Panc1 (cell line): ENCODE data around the gene WNK2. TPM values are rescaled to one million over a fixed set of nuclear protein-coding genes. Genes with fewer than 3 reads are reported as not detected.

ENCODE experiments used
- ATAC-seq: fragments of 200-7000 bp; cut with Tn5 transposase; 2 replicates; pipeline ENCODE4 v1.9.1; 2020; ENCODE audit warnings: mild to moderate bottlenecking, moderate library complexity
- BruUV-seq: library from RNA; stranded (reverse); fragments of 400-500 nt; replicated peaks from 2 replicates; lab custom pipeline; 2021; lab: Mats Ljungman, UMichigan
- CTCF ChIA-PET: fragments of 300-600 bp; sonication (Branson Sonifier 250); formaldehyde crosslinking; loops from one replicate; lab custom pipeline; 2022; ENCODE audit warnings: antibody characterized with exemption; lab: Charles Lee
- POLR2A ChIA-PET: fragments of 300-600 bp; sonication (Branson Sonifier 250); formaldehyde crosslinking; loops from one replicate; lab custom pipeline; 2022; ENCODE audit warnings: antibody characterized with exemption; lab: Charles Lee
- DNase-seq: peaks from one replicate; pipeline ENCODE4 v3.0.0-alpha.2; 2010; ENCODE audit warnings: low read depth, low spot score
- H3K27ac ChIP-seq: 2 replicates; pipeline ENCODE4 v1.5.1; 2011; ENCODE audit warnings: mild to moderate bottlenecking, low read length, inconsistent platforms
- H3K27me3 ChIP-seq: fragments of 200-500 bp; sonication (Bioruptor generic); 2 replicates; pipeline ENCODE4 v1.6.0; 2014; ENCODE audit warnings: low read length, inconsistent platforms; ENCODE audit not compliant: control insufficient read depth, insufficient read depth
- H3K36me3 ChIP-seq: fragments of 200-500 bp; sonication (Bioruptor generic); 2 replicates; pipeline ENCODE4 v1.5.1; 2014; ENCODE audit warnings: inconsistent platforms, mild to moderate bottlenecking, low read length, moderate library complexity; ENCODE audit not compliant: control insufficient read depth, insufficient read depth
- H3K4me1 ChIP-seq: 2 replicates; pipeline ENCODE4 v1.5.1; 2011; ENCODE audit warnings: inconsistent platforms, mild to moderate bottlenecking, low read length, moderate library complexity; ENCODE audit not compliant: control insufficient read depth, insufficient read depth
- H3K4me3 ChIP-seq, 2 experiments: 2 replicates each; pipeline ENCODE4 v1.5.1; 2011 to 2012; ENCODE audit warnings: low read depth in 2 of 2, low read length in 2 of 2, mild to moderate bottlenecking in 2 of 2, inconsistent platforms in 1 of 2, moderate library complexity in 1 of 2
- H3K9me3 ChIP-seq: fragments of 200-500 bp; sonication (Bioruptor generic); 2 replicates; pipeline ENCODE4 v1.5.1; 2014; ENCODE audit warnings: low read depth, mild to moderate bottlenecking, inconsistent platforms, low read length, moderate library complexity; ENCODE audit not compliant: control insufficient read depth, insufficient read depth
- POLR2AphosphoS5 ChIP-seq: IDR thresholded peaks from 2 replicates; pipeline ENCODE4 v1.6.1; 2012; ENCODE audit warnings: mild to moderate bottlenecking, low read depth, low read length, moderate library complexity
- SIN3A ChIP-seq: IDR thresholded peaks from 2 replicates; pipeline ENCODE4 v1.6.1; 2012; ENCODE audit warnings: low read depth, mild to moderate bottlenecking, low read length, moderate library complexity, borderline replicate concordance; ENCODE audit not compliant: insufficient read depth
- TCF7L2 ChIP-seq: IDR thresholded peaks from 2 replicates; pipeline ENCODE4 v1.6.1; 2011; ENCODE audit warnings: mild to moderate bottlenecking, low read depth, low read length, inconsistent platforms
- in situ Hi-C: cut with HindIII; loops from 2 replicates; pipeline ENCODE4 v1.10.0; 2016; ENCODE audit warnings: low sequenced_read_pairs, low pct_unique_long_range_greater_than_20kb
- intact Hi-C: fragments of 100-400 bp; cut with micrococcal nuclease; formaldehyde crosslinking; loops from one replicate; pipeline ENCODE4 v1.10.0; 2022; ENCODE audit not compliant: unreplicated experiment
- total RNA-seq: library from RNA; stranded (reverse); gene quantifications from one replicate; pipeline ENCODE4 v1.2.1, GENCODE V29; 2021; ENCODE audit not compliant: unreplicated experiment
- TF ChIP-seq, protein P1 (sequence below), 2 experiments: IDR thresholded peaks; 2 replicates each; pipeline ENCODE4 v1.6.1; 2011 to 2012; ENCODE audit warnings: low read depth in 2 of 2, control low read depth in 1 of 2, low read length in 1 of 2, mild to moderate bottlenecking in 1 of 2, moderate library complexity in 1 of 2; ENCODE audit not compliant: insufficient read depth in 1 of 2
- TF ChIP-seq, protein P2 (sequence below): fragments of 450-650 bp; IDR thresholded peaks from 2 replicates; pipeline ENCODE4 v1.5.1; 2017; ENCODE audit warnings: mild to moderate bottlenecking

The WNK2 gene
- total RNA-seq, 1 experiment from 2014 or later, result 13.7 TPM

DNA sequence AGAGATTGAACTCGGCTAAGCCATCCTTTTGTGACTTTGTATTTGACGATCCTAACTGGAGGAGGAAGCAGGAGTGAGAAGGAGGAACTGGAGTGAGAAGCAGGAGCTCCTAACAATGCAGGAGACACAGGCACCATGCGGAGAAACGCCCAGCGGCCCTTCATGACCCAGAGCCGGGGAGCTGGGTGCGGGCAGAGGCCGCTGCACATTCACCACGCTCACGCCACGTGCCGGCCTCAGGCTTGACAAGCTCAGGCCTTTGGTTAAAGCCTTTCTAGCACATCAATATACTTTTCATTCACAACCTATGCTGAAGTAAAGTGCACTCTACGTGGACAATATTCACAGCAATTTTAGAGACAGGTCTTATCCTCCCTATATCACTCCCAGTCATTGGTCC lies 142.7 kb downstream of the WNK2 start:
- CTCF ChIA-PET, result interaction anchor here (0.5 kb wide), 1 partner anchor 283 kb away, joined by 3 read pairs; no protein-coding TSS in a partner anchor
- Histone ChIP-seq H3K4me1 (no peaks in the 10 kb centered on the region; the same call in none of the 2 replicates), H3K36me3 (no peaks in the 10 kb centered on the region), H3K27me3 (no peaks in the 10 kb centered on the region), H3K9me3 (no peaks in the 10 kb centered on the region), H3K27ac (no peak overlapping the region), H3K4me3 (no peak overlapping the region)
- no peak for ATAC-seq
- TF ChIP-seq POLR2AphosphoS5, result no peak
- TF ChIP-seq TCF7L2, result no peak
- TF ChIP-seq, protein P1, sequence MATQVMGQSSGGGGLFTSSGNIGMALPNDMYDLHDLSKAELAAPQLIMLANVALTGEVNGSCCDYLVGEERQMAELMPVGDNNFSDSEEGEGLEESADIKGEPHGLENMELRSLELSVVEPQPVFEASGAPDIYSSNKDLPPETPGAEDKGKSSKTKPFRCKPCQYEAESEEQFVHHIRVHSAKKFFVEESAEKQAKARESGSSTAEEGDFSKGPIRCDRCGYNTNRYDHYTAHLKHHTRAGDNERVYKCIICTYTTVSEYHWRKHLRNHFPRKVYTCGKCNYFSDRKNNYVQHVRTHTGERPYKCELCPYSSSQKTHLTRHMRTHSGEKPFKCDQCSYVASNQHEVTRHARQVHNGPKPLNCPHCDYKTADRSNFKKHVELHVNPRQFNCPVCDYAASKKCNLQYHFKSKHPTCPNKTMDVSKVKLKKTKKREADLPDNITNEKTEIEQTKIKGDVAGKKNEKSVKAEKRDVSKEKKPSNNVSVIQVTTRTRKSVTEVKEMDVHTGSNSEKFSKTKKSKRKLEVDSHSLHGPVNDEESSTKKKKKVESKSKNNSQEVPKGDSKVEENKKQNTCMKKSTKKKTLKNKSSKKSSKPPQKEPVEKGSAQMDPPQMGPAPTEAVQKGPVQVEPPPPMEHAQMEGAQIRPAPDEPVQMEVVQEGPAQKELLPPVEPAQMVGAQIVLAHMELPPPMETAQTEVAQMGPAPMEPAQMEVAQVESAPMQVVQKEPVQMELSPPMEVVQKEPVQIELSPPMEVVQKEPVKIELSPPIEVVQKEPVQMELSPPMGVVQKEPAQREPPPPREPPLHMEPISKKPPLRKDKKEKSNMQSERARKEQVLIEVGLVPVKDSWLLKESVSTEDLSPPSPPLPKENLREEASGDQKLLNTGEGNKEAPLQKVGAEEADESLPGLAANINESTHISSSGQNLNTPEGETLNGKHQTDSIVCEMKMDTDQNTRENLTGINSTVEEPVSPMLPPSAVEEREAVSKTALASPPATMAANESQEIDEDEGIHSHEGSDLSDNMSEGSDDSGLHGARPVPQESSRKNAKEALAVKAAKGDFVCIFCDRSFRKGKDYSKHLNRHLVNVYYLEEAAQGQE (IDR thresholded peaks at IDR 0.05; ENCODE audit: insufficient read depth in 1 of 2, low read depth in 2 of 2, low read length in 1 of 2), result no peak
- TF ChIP-seq, protein P2, sequence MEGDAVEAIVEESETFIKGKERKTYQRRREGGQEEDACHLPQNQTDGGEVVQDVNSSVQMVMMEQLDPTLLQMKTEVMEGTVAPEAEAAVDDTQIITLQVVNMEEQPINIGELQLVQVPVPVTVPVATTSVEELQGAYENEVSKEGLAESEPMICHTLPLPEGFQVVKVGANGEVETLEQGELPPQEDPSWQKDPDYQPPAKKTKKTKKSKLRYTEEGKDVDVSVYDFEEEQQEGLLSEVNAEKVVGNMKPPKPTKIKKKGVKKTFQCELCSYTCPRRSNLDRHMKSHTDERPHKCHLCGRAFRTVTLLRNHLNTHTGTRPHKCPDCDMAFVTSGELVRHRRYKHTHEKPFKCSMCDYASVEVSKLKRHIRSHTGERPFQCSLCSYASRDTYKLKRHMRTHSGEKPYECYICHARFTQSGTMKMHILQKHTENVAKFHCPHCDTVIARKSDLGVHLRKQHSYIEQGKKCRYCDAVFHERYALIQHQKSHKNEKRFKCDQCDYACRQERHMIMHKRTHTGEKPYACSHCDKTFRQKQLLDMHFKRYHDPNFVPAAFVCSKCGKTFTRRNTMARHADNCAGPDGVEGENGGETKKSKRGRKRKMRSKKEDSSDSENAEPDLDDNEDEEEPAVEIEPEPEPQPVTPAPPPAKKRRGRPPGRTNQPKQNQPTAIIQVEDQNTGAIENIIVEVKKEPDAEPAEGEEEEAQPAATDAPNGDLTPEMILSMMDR, result no peak
- TF ChIP-seq SIN3A, result no peak
- POLR2A ChIA-PET, result interaction anchor here (0.6 kb wide), 1 partner anchor 27 kb away, joined by 4 read pairs; no protein-coding TSS in a partner anchor
- BruUV-seq, result no TSS peak
- in situ Hi-C loops (no loop called here), intact Hi-C loops (no loop called here)
- no peak for DNase-seq

DNA sequence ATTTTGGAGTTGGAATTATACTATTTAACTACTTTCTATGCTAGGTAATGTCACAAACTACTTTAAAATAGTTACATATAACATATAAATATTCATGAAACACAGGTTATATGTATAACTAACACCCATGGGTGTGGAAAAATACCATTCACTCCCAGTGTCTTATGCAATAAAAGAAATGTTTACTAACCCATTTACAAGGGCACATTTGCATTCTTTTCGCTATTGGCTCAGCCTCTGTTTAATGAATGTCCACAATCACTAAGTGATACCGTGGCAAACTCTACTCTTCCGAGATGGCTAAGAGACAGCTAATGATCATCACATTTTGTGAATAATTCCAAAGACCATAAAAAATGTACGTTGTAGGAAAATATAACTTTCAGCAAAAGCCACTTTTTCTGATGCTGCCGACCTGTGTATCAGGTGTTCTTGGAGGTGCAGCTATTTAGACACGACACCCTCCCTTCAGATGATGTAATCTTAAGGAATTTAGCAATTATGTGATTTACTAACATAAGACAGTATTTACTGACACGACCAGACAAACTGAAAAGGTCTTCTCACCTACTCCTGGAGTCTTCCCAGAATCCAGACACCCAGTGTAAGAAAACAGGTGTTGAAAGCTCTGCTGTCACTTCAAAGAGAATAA lies 145.8 kb downstream of the WNK2 start:
- TF ChIP-seq POLR2AphosphoS5 (no peak), TCF7L2 (no peak), SIN3A (no peak)
- TF ChIP-seq, protein P2, result no peak
- intact Hi-C loops, result no loop called here

More for the DNA sequence above, 145.8 kb downstream of the WNK2 start:
- ChIA-PET POLR2A (no interaction called here), CTCF (no interaction called here)
- ATAC-seq (no peak), DNase-seq (no peak)
- Histone ChIP-seq H3K4me3 (no peak overlapping the region), H3K27me3 (no peaks in the 10 kb centered on the region), H3K27ac (no peak overlapping the region), H3K9me3 (no peaks in the 10 kb centered on the region), H3K4me1 (no peaks in the 10 kb centered on the region; the same call in none of the 2 replicates), H3K36me3 (no peaks in the 10 kb centered on the region)
- BruUV-seq, result no TSS peak
- in situ Hi-C loops, result no loop called here
